Parathyroid adenoma (tissue), 2 donors: ENCODE measurements around the gene DDX39B.

Experiments used
- H2AFZ ChIP-seq: fragments of 300-600 bp; sonication (generic); one replicate; pipeline ENCODE4 v1.7.0; 2017; ENCODE audit warnings: antibody characterized with exemption, mild to moderate bottlenecking
- H3K27ac ChIP-seq: fragments of 300-600 bp; sonication (generic); one replicate; pipeline ENCODE4 v1.7.0; 2017
- H3K27me3 ChIP-seq: fragments of 300-600 bp; sonication (generic); one replicate; pipeline ENCODE4 v1.7.0; 2017; ENCODE audit warnings: low read length; ENCODE audit not compliant: control insufficient read depth, insufficient read depth
- H3K36me3 ChIP-seq: fragments of 300-600 bp; sonication (generic); one replicate; pipeline ENCODE4 v1.7.0; 2017; ENCODE audit warnings: low read length; ENCODE audit not compliant: control insufficient read depth, insufficient read depth
- H3K4me1 ChIP-seq: fragments of 300-600 bp; sonication (generic); one replicate; pipeline ENCODE4 v1.7.0; 2017; ENCODE audit warnings: control low read depth
- H3K4me2 ChIP-seq: fragments of 300-600 bp; sonication (generic); one replicate; pipeline ENCODE4 v1.7.0; 2017; ENCODE audit warnings: low read length
- H3K4me3 ChIP-seq: fragments of 300-600 bp; sonication (generic); one replicate; pipeline ENCODE4 v1.7.0; 2017; ENCODE audit warnings: low read depth, low read length
- H3K79me2 ChIP-seq: fragments of 300-600 bp; sonication (generic); one replicate; pipeline ENCODE4 v1.7.0; 2017; ENCODE audit warnings: control low read depth
- H3K9ac ChIP-seq: fragments of 300-600 bp; sonication (generic); one replicate; pipeline ENCODE4 v1.7.0; 2017; ENCODE audit warnings: mild to moderate bottlenecking
- H3K9me3 ChIP-seq: fragments of 300-600 bp; sonication (generic); one replicate; pipeline ENCODE4 v1.7.0; 2017; ENCODE audit warnings: low read length; ENCODE audit not compliant: control insufficient read depth
- TF ChIP-seq, protein P1 (sequence below): fragments of 300-600 bp; sonication (generic); IDR thresholded peaks from one replicate; pipeline ENCODE4 v1.7.0; 2017; ENCODE audit warnings: antibody characterized with exemption, mild to moderate bottlenecking
- donor health status: primary hyperparathyroidism.

DDX39B gene

DNA sequence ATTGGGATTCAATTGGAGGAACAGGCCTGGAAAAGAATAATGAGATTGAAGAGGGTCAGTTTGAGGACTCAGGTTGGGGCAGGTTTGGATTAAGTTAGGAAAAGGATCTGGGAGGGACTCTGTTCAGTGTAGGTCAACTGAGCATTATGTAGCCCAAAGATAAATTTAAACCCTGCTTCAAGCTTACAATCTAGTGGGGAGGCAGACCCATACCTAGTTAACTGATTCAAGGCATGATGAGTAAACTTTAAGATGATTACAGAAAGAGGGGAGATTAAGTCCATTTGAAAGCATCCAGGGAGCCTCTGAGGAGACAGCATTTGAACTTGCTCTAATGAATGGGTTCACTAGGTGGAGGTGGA lies 18.9 kb upstream of the DDX39B start:
- Histone ChIP-seq H3K4me2 (no peak overlapping the region), H3K4me3 (no peak overlapping the region), H3K4me1 (no peaks in the 10 kb centered on the region), H3K27ac (peak overlapping the region; percentile 45), H3K36me3 (no peaks in the 10 kb centered on the region), H3K79me2 (peaks cover 2% of the 10 kb centered on the region), H3K9ac (no peak overlapping the region), H3K9me3 (no peaks in the 10 kb centered on the region), H3K27me3 (no peaks in the 10 kb centered on the region), H2AFZ (no peak overlapping the region)
- TF ChIP-seq, protein P1, sequence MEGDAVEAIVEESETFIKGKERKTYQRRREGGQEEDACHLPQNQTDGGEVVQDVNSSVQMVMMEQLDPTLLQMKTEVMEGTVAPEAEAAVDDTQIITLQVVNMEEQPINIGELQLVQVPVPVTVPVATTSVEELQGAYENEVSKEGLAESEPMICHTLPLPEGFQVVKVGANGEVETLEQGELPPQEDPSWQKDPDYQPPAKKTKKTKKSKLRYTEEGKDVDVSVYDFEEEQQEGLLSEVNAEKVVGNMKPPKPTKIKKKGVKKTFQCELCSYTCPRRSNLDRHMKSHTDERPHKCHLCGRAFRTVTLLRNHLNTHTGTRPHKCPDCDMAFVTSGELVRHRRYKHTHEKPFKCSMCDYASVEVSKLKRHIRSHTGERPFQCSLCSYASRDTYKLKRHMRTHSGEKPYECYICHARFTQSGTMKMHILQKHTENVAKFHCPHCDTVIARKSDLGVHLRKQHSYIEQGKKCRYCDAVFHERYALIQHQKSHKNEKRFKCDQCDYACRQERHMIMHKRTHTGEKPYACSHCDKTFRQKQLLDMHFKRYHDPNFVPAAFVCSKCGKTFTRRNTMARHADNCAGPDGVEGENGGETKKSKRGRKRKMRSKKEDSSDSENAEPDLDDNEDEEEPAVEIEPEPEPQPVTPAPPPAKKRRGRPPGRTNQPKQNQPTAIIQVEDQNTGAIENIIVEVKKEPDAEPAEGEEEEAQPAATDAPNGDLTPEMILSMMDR = no peak

DNA sequence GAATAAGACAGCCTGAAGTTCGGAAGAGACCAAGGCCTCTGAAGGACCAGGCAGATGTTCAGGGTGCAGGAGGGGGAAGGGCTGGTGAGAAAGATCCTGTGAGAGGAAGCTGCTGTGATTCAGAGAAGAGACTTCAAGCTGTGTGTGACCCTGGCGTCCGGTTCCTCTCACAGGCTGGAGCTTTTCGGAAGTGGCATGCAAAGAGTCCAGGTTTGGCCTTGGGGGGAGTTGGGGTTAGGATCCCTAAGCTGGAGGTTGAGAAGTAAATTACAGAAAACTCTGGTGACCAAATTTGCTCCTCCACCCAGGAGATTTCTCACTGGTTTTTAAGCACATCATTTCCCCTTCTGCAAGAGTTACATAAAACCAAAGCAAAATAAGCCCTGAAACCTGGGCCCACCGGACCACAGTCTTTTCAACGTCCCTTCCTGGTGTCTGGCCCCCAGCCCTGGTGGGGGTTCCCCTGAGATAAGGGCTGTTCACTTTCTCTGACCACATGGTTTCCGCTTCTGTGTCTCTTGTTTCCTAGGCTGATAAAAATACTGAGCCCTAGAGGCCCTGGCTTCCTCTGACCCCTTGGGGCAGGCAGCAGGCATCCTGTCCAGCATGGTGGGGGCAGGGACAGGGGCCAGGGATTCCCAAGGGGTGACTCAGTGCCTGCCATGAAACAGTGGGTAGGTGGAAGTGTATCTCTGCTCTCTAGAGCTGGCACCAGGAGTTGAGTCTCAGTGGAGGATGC lies 18.3 kb upstream of the DDX39B start:
- Histone ChIP-seq H3K4me1 (no peaks in the 10 kb centered on the region), H3K36me3 (no peaks in the 10 kb centered on the region), H2AFZ (no peak overlapping the region), H3K9ac (no peak overlapping the region), H3K9me3 (no peaks in the 10 kb centered on the region), H3K27ac (peak overlapping the region; percentile 45), H3K4me2 (no peak overlapping the region), H3K27me3 (no peaks in the 10 kb centered on the region), H3K79me2 (peaks cover 2% of the 10 kb centered on the region), H3K4me3 (no peak overlapping the region)
- TF ChIP-seq, protein P1 = no peak

DNA sequence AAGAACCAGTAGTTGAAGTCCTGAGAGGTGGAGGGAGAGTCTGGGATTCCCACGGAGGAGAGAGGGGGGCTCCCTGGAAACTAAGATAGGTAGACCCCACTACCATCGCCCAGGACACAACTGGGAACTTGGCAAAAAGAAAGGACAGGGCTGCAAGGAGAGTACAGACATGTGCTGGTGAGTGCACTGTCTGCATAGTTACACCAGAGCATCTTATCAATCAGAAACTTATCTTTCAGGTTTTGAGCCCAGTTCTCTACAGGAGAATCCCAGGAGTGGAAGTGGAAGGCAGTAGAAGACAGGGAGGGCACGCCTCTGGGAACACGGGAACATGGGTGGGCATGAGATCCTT lies 17.8 kb upstream of the DDX39B start:
- H3K27ac ChIP-seq = peak overlapping the region; percentile 45
- no peaks in the 10 kb centered on the region for H3K9me3 ChIP-seq
- H3K9ac ChIP-seq = no peak overlapping the region
- H3K4me3 ChIP-seq = no peak overlapping the region
- H3K36me3 ChIP-seq = no peaks in the 10 kb centered on the region
- no peaks in the 10 kb centered on the region for H3K27me3 ChIP-seq
- no peak overlapping the region for H3K4me2 ChIP-seq
- H3K79me2 ChIP-seq = peaks cover 2% of the 10 kb centered on the region
- no peak overlapping the region for H2AFZ ChIP-seq
- TF ChIP-seq, protein P1 = no peak
- no peaks in the 10 kb centered on the region for H3K4me1 ChIP-seq

DNA sequence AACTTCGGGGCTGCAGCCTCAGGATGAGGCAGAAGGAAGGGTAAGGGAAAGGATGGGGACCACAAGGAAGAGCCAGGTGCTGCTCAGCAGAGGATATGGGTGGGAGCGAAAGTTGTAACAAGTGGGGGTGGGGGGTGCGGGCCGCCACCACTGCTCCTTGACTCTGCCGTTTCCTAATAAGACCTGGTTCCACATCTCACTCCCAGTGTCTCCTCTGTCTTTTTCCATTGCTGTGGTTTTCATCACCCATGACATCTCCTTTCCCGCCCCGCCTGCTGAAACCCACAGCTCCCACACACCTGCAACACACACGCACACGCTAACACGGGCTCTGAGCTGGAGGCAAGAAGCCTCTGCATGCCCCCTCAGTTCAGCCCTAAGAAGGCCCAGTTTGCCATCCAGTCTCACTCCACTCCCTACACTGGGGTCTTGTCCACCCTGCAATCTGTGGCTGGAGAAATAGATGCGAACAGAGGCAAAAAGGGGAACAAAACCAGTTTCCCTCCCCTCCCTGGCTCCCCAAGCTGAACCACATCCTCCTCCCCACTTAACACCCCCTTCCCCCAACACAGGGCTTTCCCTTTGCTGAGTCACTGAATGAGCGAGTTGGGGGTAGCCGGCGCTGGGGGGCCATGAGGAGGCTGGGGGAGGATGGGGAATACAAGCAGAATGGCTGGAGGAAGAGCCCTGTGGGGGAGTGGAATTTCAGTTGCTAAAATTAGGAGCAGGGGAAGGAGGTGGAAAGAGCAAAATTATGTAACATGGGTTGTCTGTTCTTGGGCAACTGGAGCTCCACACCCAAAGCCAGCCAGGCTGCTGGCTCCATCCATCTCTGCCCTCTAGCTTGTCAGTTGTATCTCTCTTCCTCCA lies 17.1 kb upstream of the DDX39B start:
- H3K4me3 ChIP-seq = no peak overlapping the region
- H3K36me3 ChIP-seq = no peaks in the 10 kb centered on the region
- H3K27ac ChIP-seq = peak overlapping the region; percentile 45
- H2AFZ ChIP-seq = no peak overlapping the region
- H3K4me1 ChIP-seq = no peaks in the 10 kb centered on the region
- TF ChIP-seq, protein P1 = no peak
- no peak overlapping the region for H3K4me2 ChIP-seq
- H3K9ac ChIP-seq = no peak overlapping the region
- peaks cover 2% of the 10 kb centered on the region for H3K79me2 ChIP-seq
- no peaks in the 10 kb centered on the region for H3K9me3 ChIP-seq
- H3K27me3 ChIP-seq = no peaks in the 10 kb centered on the region
